ENCODE data around the gene SH3GLB2.

Gene SH3GLB2

DNA sequence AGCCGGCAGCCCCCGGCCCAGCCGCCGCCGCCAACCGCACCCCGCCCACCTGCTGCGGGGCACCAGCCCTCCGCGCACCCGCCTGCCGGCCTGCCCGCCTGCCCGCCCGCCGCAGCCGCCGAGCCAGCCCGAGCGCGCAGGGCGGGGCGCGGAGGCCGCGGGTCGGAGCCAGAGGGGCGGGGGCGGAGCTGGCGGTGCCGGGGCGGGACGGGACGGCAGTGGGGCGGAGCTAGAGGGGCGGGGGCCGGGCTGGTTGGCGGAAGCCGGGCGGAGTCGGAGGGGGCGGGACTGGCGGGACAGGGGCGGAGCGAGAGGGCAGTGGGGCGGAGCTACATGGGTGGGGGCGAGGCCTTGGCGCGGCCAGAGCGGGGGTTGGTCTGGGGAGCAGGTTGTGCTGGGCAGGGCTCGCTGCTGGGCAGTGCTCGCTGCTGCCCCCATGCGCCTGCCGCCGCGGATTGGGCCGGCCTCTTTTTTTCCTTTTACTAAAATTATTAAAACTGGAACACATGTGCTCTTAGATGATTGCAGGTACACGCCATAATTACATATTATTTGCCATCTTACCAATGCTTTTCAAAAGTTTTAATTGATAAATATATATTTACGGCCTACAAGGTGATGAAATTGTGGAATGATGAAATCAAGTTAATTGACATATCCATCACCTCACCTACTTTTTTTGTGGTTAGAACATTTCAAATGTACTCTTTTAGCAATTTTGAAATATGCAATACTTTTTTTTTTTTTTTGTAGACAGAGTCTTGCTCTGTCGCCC is at the start of gene SH3GLB2:
SH3GLB2 (minus strand) TSS at position 140 of the 775 bp plus-strand sequence. CDS start 177 bp downstream, outside the sequence.
- DNase-seq, result peak; percentile 50 to 83

DNA sequence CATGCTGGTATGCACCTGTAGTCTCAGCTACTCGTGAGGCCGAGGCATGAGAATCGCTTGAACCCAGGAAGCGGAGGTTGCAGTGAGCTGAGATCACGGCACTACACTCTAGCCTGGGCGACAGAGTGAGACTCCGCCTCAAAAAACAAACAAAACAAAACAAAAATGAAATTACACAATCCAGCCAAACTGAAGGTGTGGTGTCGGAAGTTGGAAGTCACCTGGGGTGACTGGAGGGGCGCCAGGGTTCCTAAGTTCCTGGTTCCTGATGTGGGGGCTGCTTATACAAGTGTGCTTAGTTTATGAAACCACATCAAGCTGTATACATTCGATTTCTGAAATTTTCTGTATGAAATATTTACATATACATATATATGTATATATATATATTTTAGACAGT is 49.1 kb upstream of the SH3GLB2 start:
- no peak for DNase-seq

DNA sequence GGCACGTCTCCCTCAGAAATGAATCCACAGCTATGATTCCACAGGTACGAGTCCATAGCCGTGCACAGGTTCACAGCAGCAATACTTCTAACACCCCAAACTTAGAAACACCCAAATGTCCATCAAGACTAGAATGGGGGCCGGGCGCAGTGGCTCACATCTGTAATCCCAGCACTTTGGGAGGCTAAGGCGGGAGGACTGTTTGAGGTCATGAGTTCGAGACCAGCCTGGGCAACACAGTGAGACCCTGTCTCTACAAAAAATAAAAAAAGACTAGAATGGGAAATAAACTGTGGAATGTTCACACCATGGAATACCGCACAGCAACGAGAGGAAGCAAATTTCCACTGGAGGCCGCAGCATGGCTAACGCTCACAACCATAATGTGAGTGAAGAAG is 48.5 kb upstream of the SH3GLB2 start:
- no peak for DNase-seq

DNA sequence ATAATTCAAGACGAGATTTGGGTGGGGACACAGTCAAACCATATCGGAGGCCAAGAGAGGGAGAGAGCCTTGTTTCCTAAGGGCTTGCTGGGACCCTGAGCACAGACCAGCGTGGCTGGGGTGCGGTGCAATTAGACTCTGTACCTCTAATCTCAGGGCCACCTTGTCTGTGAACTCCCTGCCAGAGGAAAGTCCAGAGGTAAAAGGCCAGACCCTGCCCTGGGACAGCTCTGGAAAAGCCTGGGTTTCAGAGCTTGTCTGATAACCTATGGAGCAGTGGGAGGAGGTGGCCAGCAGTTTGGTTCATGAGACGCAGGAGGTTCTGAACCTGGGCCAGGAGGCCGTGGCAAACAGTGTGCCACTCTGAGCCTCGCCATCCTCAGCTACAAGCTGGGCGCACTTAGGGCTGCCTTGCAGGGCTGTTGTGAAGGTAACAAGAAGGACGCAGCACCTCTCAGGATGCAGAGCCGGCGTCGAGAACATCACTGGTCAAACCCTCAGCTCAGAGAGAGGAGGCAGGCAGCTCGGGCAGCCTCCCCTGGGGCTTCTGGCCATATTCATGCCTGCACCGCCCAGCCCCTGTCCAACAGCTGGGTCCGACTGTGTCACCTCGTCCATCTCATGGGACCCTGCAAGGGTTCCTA is 48.0 kb upstream of the SH3GLB2 start:
- no peak for DNase-seq

DNA sequence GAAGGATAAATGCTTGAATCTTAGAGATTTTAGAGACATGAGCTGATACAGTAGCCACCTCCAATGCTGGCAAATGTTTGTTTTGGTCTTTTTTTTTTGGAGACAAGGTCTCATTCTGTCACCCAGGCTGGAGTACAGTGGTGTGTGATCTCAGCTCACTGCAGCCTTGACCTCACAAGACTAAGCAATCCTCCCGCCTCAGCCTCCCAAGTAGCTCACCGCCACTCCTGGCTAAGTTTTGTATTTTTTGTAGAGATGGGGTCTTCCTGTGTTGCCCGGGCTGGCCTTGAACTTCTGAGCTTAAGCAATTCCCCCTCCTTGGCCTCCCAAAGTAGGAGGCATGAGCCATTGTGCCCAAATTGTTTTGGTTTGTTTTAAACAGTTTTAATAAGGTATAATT is 46.0 kb upstream of the SH3GLB2 start:
- DNase-seq, result no peak

DNA sequence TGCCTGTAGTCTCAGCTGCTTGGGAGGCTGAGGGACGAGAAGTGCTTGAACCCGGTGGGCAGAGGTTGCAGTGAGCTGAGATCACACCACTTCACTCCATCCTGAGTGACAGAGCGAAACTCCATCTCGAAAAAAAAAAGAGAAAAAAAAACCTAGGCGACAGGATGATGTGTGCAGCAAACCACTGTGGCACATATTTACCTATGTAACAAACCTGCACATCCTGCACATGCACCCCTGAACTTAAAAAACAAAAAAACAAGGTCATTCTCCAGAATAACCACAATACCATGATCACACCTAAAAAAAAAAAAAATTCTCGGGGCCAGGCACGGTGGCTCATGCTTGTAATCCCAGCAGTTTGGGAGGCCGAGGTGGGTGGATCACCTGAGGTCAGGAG is 45.3 kb upstream of the SH3GLB2 start:
- DNase-seq, result no peak

DNA sequence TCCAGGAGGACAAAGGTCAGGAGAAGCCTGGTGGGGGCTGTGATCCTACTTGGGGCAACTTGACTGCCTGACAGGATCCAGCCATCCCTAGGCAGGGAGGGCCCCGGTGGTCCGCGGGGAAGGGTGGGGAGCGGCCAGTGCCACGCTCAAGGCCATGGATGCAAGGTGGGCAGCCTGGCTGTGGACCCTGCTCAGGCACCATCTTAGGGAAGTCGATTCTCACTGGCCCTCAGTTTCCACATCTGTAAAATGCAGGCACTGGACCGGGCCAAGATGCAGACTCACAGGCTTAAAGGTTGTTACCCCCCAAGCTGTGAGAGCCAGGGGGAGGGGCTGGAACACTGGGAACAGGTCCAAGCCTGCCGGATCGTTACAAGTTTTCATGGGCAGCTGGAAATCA is 44.0 kb upstream of the SH3GLB2 start:
- DNase-seq, result no peak

DNA sequence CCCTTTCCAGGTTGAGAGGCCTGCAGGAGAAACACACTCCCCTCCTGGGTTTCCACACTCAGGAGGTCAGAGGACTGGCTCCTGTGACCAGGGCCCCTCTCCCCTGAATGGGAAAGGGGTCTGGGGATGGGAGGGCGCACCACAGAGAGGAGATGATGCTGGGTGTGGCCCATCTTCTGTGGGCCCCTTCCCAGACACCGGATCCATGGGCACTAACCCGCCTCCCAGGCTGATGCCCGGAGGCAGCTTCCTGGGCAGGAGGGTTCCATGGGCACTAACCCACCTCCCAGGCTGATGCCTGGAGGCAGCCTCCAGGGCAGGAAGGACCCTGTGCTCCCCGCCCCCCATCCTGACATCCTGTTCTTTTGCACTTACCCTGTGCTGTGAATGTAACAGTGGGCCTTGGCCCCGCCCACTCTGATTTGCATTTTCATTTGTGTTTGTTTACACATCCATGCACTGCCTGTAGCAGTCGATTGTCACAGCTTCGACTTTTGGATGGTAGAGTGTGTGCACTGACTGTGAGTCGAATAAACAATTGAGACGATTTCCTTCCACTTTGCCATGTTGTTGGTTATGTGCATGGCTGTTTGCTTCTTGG is 43.5 kb upstream of the SH3GLB2 start:
- peak; percentile 77 to 91 for DNase-seq

DNA sequence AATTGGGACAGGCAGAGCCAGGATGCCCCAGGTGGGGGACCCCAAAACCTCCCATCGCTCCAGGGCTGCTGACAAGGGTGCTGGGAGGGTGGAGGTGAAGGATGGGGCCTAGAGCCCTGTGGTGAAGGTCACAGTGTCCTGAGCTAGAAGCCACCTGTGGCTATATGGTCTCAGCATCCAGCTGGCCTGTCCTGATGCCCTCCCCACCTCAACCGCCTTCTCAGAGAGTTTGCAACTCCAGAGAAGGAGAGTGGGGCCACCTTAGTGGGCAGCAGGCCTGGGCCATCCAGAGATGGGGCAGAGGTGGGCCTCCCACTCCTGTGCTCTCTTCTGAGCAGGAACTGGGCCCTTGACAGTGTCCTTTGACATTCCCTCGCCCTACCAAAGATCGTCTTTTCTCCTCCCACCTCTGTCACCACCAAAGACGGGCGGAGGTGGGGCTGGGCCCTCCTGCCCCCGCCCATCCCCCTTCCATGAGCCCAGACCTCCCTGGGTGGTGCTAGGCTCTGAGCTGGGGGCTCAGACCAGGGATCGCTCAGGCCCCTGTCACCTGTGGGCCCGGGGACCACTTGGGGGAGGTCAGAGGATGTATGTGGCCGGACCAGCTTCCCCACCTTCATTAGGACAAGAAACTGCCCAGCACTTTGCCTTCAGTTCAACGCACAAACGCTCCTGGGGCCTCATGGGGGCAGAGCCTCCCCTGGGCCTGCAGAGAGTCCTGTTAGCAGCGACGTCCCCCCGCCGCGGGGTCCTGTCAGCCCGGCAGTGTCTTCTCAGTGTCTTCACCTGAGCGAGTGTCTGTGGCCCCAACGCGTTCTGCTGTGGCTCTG is 42.8 kb upstream of the SH3GLB2 start:
- DNase-seq, result peak in 1 of 2 experiments; percentile 10

DNA sequence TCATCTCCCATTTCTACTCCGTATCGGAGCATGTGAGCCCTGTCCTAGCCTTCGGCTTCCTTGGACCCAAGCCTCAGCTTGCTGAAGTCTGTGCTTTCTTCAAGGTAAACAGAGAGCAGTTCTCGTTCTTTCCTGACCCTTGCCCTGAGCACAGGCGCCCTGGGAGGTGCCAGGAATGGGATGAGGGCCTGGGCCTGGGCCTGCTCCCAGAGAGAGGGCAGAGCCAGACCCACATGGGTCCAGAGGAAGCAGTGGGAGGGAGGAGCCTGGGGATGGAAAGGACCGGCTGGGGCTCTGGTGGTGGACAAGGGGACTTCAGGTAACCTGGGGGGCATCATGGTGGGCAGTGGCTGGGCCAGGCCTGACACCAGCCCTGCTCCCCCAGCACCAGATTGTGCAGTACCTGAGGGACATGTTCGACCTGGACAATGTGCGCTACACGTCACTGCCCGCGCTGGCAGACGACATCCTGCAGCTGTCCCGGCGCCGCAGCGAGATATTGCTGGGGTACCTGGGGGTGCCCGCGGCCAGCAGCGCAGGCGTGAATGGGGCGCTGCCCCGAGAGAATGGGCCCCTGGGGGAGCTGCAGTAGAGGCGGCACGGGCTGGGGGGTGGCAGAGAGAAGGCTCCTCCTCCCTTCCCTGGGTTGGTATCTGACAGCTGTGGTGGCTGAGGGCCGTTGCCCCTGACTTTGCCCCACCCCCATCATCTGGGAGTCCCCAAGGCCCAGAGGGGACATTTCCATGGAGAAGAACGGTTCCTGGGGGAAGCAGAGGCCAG is 41.9 kb upstream of the SH3GLB2 start:
- DNase-seq, result no peak

DNA sequence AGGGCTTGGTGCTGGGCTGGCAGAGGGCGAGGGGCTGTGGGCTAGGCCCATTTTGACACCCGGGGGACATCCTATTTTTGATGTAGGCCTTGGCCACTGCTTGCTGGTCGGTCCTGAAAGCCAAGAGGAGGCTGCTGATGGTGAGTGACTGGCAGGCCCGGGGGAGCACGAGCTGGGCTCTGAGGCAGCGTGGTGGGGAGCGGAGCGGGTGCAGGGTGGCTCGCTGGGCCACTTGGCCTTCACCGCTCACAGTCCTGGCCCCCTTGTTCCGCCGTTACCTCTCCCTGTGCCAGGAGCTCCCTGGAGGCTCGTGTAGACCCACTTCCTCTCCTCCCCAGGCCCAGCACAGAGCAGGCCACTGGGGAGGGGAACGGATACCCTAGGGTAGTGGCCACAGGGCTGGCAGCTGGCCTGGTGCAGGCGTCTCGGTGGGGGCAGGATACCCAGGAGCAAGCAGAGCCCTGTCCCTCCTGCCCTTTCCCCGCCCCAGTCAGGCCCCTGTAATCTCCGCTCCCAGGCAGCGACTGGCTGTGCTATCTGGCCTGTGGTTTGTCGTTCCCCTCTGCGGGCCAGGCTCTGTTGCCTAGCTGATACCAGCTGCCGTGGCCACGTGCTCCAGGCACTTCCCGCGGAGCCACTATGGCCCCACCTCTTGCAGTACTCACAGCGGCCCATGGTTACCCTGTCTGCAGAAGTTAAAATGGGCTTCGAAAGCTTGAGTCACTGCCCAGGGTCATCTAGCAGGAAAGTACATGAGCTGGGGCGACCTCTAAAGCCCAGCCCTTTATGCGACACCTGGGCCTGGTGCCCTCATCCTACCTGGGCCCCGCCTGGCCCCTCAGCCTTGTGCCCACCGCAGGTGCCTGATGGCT is 41.1 kb upstream of the SH3GLB2 start:
- peak in 1 of 2 experiments; percentile 75 for DNase-seq

DNA sequence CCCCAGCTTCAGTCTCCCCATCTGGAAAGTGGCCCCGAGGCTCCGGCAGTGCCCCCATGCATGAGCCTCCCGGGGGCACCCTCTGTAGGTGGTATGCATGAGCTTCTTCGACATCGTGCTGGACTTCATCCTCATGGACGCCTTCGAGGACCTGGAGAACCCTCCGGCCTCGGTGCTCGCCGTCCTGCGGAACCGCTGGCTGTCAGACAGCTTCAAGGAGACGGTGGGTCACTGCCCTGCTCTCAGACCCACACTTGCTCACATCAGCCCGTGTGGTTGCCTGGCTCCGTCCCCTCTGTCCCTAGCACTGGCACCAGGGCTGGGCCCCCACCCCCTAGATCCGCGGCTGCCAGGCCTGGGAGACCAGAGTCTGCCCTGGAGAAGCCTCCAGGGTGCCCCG is 40.0 kb upstream of the SH3GLB2 start:
- no peak for DNase-seq

DNA sequence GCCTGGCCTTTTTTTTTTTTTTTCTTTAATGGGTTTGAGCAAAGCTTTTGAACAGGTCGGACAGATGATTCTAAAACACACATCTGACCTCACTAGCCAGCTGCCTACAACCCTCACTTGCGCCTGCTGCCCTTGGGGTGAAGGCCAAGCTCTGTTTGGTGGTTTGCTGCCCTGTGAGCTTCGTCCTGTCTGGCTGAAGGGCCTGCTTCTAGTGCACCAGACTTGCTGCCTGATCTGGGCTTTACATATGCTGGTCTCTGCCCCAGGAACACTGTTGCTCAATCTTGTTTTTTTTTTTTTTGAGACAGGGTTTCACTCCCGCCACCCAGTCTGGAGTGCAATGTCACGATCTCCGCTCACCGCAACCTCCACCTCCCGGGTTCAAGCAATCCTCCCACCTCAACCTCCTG is 36.4 kb upstream of the SH3GLB2 start:
- no peak for DNase-seq

DNA sequence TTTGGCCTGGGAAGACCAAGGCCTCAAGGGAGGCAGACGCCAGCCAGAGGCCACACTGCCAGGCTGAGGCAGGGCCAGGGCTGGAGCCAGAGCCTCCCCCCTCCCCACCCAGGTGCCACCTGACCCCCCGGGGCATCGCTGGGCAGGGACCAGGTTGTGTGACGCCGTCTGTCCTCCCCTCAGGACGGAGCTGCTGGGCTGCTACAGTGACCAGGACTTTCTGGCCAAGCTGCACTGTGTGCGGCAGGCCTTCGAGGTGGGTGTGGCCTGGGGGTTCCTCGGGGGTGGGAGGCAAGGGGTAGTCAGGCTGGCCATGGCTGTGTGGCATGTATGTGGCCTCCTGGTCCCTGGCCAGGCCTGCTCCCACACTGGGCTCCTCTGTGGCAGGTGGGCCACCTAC is 34.9 kb upstream of the SH3GLB2 start:
- DNase-seq, result no peak

DNA sequence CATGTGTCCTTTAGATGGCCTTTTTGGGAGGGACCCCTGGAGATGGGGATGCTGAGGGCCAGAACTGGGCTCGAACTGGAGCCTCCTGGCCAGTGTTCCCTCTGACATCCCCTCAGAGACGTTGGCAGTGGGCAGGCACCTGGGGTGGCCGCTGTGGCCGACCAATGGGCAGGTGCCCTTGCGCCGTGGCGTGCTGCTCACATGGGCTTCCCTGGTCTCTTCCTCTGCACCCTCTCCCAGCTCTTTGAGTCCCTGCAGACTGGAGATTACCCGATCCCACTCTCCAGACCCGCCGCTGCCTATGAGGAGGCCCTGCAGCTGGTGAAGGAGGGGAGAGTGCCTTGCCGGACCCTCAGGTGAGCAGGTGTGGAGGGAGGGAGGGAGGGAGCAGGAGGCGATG is 32.9 kb upstream of the SH3GLB2 start:
- DNase-seq, result no peak

DNA sequence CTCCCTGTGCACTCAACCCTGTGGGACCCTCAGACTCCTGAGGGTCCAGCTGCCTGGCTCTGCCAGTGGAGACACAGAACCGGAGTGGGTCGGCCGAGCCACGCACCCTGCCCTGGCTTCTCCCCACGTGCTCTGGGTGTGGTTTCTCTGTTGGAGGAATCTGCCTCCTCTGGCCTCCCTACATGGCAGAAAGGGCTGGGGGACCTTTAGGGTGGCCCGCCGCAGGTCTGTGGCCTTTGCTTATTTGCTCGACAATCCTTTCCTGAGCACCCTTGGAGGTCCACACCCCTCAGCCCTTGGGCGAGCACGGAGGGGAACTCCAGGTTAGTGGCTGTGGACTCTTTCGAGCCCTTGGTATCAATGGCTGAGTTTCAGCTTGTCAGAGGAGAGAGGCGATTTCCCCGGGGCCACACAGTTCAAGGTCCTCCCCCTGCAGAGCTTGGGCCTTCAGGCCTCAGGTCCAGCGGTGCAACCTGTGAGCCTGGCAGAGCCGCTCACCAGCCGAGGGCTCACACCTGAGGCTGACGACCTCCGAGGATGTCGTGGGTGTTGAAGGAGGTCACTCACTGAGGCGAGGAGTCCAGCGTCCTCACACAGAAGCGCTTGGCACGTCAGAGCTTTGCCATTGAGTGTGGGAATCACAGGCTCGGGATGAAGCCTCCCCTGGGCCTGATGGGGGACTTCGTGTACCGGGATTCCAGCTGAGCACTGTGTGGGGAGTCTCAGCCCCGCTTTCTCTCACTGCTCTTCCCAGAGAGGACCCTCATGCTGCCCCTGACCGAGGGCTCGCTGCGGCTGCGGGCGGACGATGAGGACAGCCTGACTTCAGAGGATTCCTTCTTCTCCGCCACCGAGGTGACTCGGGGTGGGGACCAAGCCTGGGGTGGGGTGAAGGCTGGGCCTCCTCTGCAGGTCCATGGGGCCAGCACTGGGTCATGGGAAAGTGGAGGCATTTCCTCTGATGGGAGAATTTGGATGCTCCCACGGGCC is 32.0 kb upstream of the SH3GLB2 start:
- no peak for DNase-seq

DNA sequence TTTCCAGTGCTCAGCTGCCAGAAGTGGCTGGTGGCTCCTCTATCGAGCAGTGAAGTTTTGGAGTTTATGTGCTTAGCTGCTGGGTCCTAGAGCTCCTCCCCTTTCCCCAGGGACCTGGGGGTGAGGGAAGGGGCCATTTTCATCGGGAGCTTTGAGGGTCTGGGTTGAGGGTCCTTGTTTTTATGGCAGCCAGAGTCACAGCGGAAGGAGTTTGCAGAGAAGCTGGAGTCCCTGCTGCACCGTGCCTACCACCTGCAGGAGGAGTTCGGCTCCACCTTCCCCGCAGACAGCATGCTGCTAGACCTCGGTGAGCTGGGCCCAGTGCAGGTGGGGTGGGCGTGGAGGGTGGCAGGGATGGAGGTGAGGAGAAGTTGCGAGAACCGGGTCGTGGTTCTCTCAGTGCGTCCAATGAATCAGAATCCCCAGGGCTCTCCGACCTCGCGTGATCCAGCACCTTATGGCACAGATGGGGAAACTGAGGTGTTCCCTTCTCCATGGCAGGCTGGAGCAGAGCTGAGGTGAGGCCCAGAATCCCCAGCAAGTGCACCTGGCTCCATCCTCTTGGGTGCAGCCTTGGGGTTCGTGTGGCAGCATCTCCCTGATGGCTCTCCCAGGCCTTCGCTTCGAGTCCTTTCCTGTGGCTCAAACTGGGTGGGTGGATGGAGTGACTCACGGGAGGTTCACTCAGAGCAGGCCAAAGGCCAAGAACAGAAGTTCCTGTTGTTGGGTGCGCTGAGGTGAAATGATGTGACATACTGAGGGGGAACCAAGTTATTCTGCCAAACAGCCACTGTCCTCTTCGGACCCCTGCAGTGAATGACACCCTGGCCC is 31.0 kb upstream of the SH3GLB2 start:
- no peak for DNase-seq

DNA sequence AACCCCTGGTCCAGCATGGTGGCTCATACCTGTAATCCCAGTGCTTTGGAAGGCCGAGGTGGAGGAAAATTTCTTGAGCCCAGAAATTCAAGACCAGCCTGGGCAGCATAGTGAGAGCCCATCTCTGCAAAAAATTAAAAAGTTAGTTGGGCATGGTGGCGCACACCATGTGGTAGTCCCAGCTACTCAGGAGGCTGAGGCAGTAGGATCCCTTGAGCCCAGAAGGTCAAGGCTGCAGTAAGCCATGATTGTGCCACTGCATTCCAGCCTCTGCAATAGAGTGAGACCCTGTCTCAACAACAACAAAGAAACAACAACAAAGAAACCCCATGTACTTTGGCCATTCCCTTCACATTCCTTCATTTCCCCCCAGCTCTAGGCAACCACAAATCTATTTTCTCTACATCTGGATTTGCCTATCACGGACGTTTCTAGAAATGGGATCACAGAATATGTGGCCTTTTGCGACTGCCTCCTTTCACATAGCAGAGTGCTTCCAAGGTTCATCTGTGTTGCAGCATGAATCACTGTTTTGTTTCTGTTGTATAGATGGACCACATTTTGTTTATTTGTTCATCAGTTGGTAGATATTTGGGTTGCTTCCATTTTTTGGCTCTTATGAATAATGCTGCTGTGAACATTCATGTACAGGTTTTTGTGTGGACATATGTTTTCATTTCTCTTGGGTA is 26.2 kb upstream of the SH3GLB2 start:
- DNase-seq, result no peak

DNA sequence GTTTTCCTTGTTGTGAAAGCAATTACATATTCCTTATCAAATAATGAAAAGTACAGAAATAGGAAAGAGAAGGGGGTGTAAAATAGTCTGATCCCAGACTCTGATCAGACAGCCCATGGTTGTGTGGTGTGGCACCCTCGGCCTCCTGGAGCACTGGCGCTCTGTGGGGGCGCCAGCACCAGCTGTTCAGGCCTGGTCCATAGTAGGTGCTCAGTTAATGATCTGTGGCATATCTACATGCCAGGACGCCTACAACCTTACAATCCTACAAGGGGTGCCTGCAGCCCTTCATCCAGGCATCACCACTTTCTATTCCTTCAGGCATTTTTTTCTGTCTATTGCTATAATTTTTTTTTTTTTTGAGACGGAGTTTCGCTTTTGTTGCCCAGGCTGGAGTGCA is 24.9 kb upstream of the SH3GLB2 start:
- no peak for DNase-seq

All from NCI-H526 (cell line).